A673 (cell line): ENCODE data around the gene DUOX1. TPM values are rescaled to one million over a fixed set of nuclear protein-coding genes. Genes with fewer than 3 reads are reported as not detected.

Experiments
- BruUV-seq: library from RNA; stranded (reverse); fragments of 400-500 nt; replicated peaks from 2 replicates; lab custom pipeline; 2021; lab: Mats Ljungman, UMichigan
- CTCF ChIA-PET: fragments of 300-600 bp; sonication (Branson Sonifier 250); formaldehyde crosslinking; loops from one replicate; lab custom pipeline; 2022; ENCODE audit warnings: antibody characterized with exemption; lab: Charles Lee
- POLR2A ChIA-PET: fragments of 300-600 bp; sonication (Branson Sonifier 250); formaldehyde crosslinking; loops from one replicate; lab custom pipeline; 2022; ENCODE audit warnings: antibody characterized with exemption; ENCODE audit not compliant: low non-redundant PET; lab: Charles Lee
- DNase-seq: peaks from one replicate; pipeline ENCODE4 v3.0.0-alpha.2; 2015; ENCODE audit warnings: low spot score
- H3K27ac ChIP-seq: fragments of 200-600 bp; sonication (generic); 2 replicates; pipeline ENCODE4 v1.5.1; 2016; ENCODE audit warnings: mixed run types, low read depth, mild to moderate bottlenecking, mixed read lengths, antibody characterized with exemption, low read length; ENCODE audit not compliant: poor library complexity, severe bottlenecking
- H3K27me3 ChIP-seq: fragments of 200-600 bp; sonication (generic); replicated peaks from 2 replicates; pipeline ENCODE4 v1.6.1; 2017; ENCODE audit warnings: mixed run types, low read depth, mild to moderate bottlenecking, mixed read lengths, antibody characterized with exemption, low read length; ENCODE audit not compliant: insufficient read depth, poor library complexity
- H3K36me3 ChIP-seq: fragments of 200-600 bp; sonication (generic); 2 replicates; pipeline ENCODE4 v1.6.1; 2016; ENCODE audit warnings: mixed run types, mild to moderate bottlenecking, mixed read lengths, antibody characterized with exemption, low read length; ENCODE audit not compliant: insufficient read depth, poor library complexity, severe bottlenecking
- H3K4me1 ChIP-seq: fragments of 200-600 bp; sonication (generic); 2 replicates; pipeline ENCODE4 v1.6.1; 2017; ENCODE audit warnings: mixed run types, mild to moderate bottlenecking, mixed read lengths, antibody characterized with exemption, low read length; ENCODE audit not compliant: insufficient read depth, poor library complexity, severe bottlenecking
- H3K4me3 ChIP-seq: fragments of 200-600 bp; sonication (generic); 2 replicates; pipeline ENCODE4 v1.5.1; 2016; ENCODE audit warnings: low read depth, mixed run types, mild to moderate bottlenecking, mixed read lengths, low read length; ENCODE audit not compliant: poor library complexity, severe bottlenecking
- H3K9me3 ChIP-seq: fragments of 200-600 bp; sonication (generic); 2 replicates; pipeline ENCODE4 v1.6.1; 2016; ENCODE audit warnings: mixed run types, low read depth, mild to moderate bottlenecking, mixed read lengths, antibody characterized with exemption, low read length; ENCODE audit not compliant: poor library complexity, severe bottlenecking
- EZH2 ChIP-seq: fragments of 200-600 bp; sonication (generic); IDR thresholded peaks from 2 replicates; pipeline ENCODE4 v1.6.1; 2017; ENCODE audit warnings: borderline replicate concordance, low read depth, mild to moderate bottlenecking, mixed read lengths, antibody characterized with exemption, low read length; ENCODE audit not compliant: poor library complexity, severe bottlenecking
- intact Hi-C: fragments of 100-400 bp; cut with micrococcal nuclease; formaldehyde crosslinking; loops from one replicate; pipeline ENCODE4 v1.10.0; 2022; ENCODE audit not compliant: unreplicated experiment
- total RNA-seq: library from RNA; stranded (reverse); gene quantifications from 2 replicates; pipeline ENCODE4 v1.2.3, GENCODE V29; 2021
- TF ChIP-seq, protein P1 (sequence below): fragments of 300-800, 200-600 bp; sonication (generic); conservative IDR thresholded peaks from 2 replicates; pipeline ENCODE4 v1.5.1; 2017; ENCODE audit warnings: low read depth, mild to moderate bottlenecking, antibody characterized with exemption, low read length, moderate library complexity, mixed read lengths

The DUOX1 gene
- total RNA-seq, 1 experiment from 2014 or later = 1.7 TPM

DNA sequence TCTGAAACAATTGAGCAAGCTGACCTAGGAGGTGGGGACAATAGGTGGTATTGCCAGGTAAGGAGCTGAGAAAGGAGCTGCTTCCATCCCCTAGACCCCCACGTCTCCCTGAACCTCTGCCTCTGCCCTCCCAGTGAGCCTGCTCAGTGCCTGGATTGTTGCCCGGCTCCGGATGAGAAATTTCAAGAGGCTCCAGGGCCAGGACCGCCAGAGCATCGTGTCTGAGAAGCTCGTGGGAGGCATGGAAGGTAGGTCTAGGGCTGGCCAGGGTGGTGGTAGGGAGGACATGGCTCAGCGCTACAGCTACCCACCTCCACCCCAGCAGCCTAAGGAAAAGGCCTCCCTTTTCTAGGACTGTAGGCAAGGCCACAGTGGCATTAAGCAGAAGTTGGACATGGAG is 13.3 kb downstream of the DUOX1 start:
- H3K4me3 ChIP-seq = no peak overlapping the region
- H3K36me3 ChIP-seq = no peaks in the 10 kb centered on the region
- H3K4me1 ChIP-seq = no peaks in the 10 kb centered on the region
- intact Hi-C loops = no loop called here
- ChIA-PET POLR2A (no interaction called here), CTCF (interaction anchor here (1.5 kb wide), 1 partner anchor 25 kb away, joined by 4 read pairs; no protein-coding TSS in a partner anchor)
- H3K27me3 ChIP-seq = no peaks in the 10 kb centered on the region
- no peak overlapping the region for H3K27ac ChIP-seq
- no peak for DNase-seq
- H3K9me3 ChIP-seq = no peaks in the 10 kb centered on the region
- no peak for TF ChIP-seq EZH2
- TF ChIP-seq, protein P1, sequence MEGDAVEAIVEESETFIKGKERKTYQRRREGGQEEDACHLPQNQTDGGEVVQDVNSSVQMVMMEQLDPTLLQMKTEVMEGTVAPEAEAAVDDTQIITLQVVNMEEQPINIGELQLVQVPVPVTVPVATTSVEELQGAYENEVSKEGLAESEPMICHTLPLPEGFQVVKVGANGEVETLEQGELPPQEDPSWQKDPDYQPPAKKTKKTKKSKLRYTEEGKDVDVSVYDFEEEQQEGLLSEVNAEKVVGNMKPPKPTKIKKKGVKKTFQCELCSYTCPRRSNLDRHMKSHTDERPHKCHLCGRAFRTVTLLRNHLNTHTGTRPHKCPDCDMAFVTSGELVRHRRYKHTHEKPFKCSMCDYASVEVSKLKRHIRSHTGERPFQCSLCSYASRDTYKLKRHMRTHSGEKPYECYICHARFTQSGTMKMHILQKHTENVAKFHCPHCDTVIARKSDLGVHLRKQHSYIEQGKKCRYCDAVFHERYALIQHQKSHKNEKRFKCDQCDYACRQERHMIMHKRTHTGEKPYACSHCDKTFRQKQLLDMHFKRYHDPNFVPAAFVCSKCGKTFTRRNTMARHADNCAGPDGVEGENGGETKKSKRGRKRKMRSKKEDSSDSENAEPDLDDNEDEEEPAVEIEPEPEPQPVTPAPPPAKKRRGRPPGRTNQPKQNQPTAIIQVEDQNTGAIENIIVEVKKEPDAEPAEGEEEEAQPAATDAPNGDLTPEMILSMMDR = no peak
- no TSS peak for BruUV-seq

DNA sequence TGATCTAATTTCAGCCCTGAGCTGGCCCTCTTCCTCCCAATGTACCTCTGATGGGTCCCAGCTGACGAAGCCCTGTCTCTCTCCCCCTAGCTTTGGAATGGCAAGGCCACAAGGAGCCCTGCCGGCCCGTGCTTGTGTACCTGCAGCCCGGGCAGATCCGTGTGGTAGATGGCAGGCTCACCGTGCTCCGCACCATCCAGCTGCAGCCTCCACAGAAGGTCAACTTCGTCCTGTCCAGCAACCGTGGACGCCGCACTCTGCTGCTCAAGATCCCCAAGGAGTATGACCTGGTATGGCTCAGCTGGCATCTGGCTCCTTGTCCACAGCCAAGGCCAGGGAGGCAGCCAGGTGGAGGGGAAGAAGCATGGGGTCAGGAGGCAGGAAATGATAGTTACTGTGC is 14.2 kb downstream of the DUOX1 start:
- Histone ChIP-seq H3K4me1 (no peaks in the 10 kb centered on the region), H3K9me3 (no peaks in the 10 kb centered on the region), H3K36me3 (no peaks in the 10 kb centered on the region), H3K4me3 (no peak overlapping the region), H3K27me3 (no peaks in the 10 kb centered on the region), H3K27ac (no peak overlapping the region)
- BruUV-seq = no TSS peak
- intact Hi-C loops = no loop called here
- TF ChIP-seq EZH2 = no peak
- TF ChIP-seq, protein P1 = no peak
- ChIA-PET POLR2A (no interaction called here), CTCF (interaction anchor here (1.5 kb wide), 1 partner anchor 26 kb away, joined by 4 read pairs; no protein-coding TSS in a partner anchor)
- DNase-seq = no peak

DNA sequence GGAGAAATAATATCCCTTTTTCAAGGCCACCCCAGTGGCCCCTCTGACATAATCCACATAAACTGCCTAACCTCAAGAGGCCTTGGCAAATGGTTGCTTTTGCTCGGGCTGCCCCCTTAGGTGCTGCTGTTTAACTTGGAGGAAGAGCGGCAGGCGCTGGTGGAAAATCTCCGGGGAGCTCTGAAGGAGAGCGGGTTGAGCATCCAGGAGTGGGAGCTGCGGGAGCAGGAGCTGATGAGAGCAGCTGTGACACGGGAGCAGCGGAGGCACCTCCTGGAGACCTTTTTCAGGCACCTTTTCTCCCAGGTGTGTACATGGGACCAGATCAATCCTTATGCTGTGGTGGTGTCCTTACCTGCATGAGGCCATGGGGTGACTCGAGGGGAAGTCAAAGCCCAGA is 15.0 kb downstream of the DUOX1 start:
- ChIA-PET POLR2A (no interaction called here), CTCF (no interaction called here)
- BruUV-seq = no TSS peak
- no peak overlapping the region for H3K4me3 ChIP-seq
- no peak overlapping the region for H3K27ac ChIP-seq
- H3K4me1 ChIP-seq = no peaks in the 10 kb centered on the region
- H3K27me3 ChIP-seq = no peaks in the 10 kb centered on the region
- no peaks in the 10 kb centered on the region for H3K9me3 ChIP-seq
- TF ChIP-seq, protein P1 = no peak
- TF ChIP-seq EZH2 = no peak
- DNase-seq = no peak
- intact Hi-C loops = no loop called here
- no peaks in the 10 kb centered on the region for H3K36me3 ChIP-seq
